Esophagus squamous epithelium (tissue), 4 donors: ENCODE data around the gene MRGPRX2.

ENCODE experiments used
- CTCF ChIP-seq, 6 experiments: fragments of 450-650 bp in 4 of 6; fragments of 200-600 bp in 2 of 6; sonication (generic) in 2 of 6; IDR thresholded peaks; one replicate each; pipeline ENCODE4 v1.5.1; 2016 to 2019; ENCODE audit warnings: antibody characterized with exemption in 6 of 6, mild to moderate bottlenecking in 4 of 6, moderate library complexity in 4 of 6
- POLR2A ChIP-seq, 4 donors: fragments of 450-650 bp; IDR thresholded peaks; one replicate each; pipeline ENCODE4 v1.6.1; 2017; ENCODE audit warnings: antibody characterized with exemption in 4 of 4, mild to moderate bottlenecking in 4 of 4, moderate library complexity in 3 of 4

GRCh38 chr11:19101796-19102520 is 41.4 kb upstream of the MRGPRX2 start:
- TF ChIP-seq CTCF (IDR thresholded peaks at IDR 0.05) (no peak), POLR2A (IDR thresholded peaks at IDR 0.05) (no peak)
